ENCODE data around the gene PLEKHA4.
"Not testable (repeated sequence)": the region's sequence is repeated elsewhere in the genome, so short reads cannot be mapped to it uniquely, and the experiment has no call there.

The PLEKHA4 gene

DNA sequence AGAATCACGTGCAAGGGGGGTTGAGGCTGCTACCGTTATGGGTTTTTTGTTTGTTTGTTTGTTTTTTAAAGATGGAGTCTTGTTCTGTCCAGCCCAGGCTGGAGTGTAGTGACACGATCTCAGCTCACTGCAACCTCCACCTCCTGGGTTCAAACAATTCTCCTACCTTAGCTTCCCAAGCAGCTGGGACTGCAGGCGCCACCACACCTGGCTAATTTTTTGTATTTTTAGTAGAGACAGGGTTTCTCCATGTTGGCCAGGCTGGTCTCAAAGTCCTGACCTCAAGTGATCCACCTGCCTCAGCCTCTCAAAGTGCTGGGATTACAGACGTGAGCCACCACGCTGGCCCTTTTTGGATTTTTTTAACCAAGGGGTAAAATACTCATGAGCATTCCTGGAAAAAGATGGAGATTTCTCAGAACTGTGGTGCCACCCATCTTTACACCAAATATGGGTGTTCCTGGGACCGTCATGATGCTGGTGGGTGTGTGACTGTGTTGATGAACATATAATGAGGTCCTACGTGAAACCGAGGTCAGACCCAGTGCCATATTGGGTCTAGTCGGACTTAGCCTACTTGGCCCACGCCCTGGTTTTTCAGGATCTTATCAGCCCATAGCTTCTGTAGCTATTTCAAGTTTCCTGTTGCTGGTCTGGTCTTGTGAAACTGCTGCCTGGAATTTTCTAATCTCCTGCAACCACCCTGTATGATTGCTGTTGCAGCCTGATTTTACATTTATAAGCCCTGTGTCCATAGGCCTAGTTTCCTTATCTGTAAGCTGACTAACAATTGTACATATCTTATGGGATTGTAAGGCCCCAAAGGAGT lies 10.0 kb upstream of the PLEKHA4 start:
- Histone ChIP-seq H3K9me3 (replicated peaks; ENCODE audit: insufficient read depth, low read length) (no peaks in the 10 kb centered on the region), H3K4me3 (ENCODE audit: low read length) (no peak overlapping the region), H2AFZ (ENCODE audit: low read length) (no peak overlapping the region), H3K4me1 (ENCODE audit: low read length) (peaks cover 17% of the 10 kb centered on the region; the same call in 1 of the 2 replicates), H3K27me3 (replicated peaks; ENCODE audit: insufficient read depth, low read length) (no peaks in the 10 kb centered on the region), H3K9me2 (replicated peaks; ENCODE audit: insufficient read depth, low read length) (no peaks in the 10 kb centered on the region), H3K79me2 (ENCODE audit: low read length) (peaks cover 19% of the 10 kb centered on the region), H3K36me3 (replicated peaks; ENCODE audit: insufficient read depth, low read length) (no peaks in the 10 kb centered on the region), H3K9ac (ENCODE audit: low read length) (no peak overlapping the region), H3K27ac (ENCODE audit: low read length) (no peak overlapping the region), H4K20me1 (ENCODE audit: insufficient read depth, low read length) (no peaks in the 10 kb centered on the region), H3K4me2 (ENCODE audit: low read depth, low read length) (no peak overlapping the region), H3F3A (ENCODE audit: insufficient read depth, low read length) (peaks cover 28% of the 10 kb centered on the region)
- TF ChIP-seq EZH2 (optimal IDR thresholded peaks at IDR 0.05; ENCODE audit: low read depth, low read length) (no peak), EZH2phosphoT487 (IDR thresholded peaks at IDR 0.05; ENCODE audit: low read length) (no peak)
- TF ChIP-seq, protein P1, sequence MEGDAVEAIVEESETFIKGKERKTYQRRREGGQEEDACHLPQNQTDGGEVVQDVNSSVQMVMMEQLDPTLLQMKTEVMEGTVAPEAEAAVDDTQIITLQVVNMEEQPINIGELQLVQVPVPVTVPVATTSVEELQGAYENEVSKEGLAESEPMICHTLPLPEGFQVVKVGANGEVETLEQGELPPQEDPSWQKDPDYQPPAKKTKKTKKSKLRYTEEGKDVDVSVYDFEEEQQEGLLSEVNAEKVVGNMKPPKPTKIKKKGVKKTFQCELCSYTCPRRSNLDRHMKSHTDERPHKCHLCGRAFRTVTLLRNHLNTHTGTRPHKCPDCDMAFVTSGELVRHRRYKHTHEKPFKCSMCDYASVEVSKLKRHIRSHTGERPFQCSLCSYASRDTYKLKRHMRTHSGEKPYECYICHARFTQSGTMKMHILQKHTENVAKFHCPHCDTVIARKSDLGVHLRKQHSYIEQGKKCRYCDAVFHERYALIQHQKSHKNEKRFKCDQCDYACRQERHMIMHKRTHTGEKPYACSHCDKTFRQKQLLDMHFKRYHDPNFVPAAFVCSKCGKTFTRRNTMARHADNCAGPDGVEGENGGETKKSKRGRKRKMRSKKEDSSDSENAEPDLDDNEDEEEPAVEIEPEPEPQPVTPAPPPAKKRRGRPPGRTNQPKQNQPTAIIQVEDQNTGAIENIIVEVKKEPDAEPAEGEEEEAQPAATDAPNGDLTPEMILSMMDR (IDR thresholded peaks at IDR 0.05; ENCODE audit: low read length): no peak
- DNase-seq: no peak

DNA sequence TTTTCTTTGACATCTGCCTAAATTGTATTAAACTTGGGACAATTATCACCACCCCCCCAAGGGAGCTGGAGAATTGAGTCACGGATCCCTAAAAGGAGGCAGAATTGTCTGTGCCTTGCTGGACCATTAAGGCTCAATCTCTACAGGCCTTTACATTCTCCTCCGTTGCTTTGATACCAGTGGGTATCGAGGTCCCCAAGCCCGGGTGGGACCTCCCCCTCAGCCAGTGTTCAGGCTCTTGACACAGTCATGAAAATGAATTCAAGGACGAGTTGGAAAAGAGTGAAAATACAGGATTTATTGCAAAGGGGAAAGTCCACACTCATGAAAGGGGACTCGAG lies 9.4 kb upstream of the PLEKHA4 start:
- no peak for DNase-seq
- Histone ChIP-seq H3K36me3 (replicated peaks; ENCODE audit: insufficient read depth, low read length) (no peaks in the 10 kb centered on the region), H3F3A (ENCODE audit: insufficient read depth, low read length) (peaks cover 32% of the 10 kb centered on the region), H3K4me1 (ENCODE audit: low read length) (peaks cover 18% of the 10 kb centered on the region; the same call in 1 of the 2 replicates), H4K20me1 (ENCODE audit: insufficient read depth, low read length) (no peaks in the 10 kb centered on the region), H3K9me3 (replicated peaks; ENCODE audit: insufficient read depth, low read length) (no peaks in the 10 kb centered on the region), H3K9me2 (replicated peaks; ENCODE audit: insufficient read depth, low read length) (no peaks in the 10 kb centered on the region), H3K79me2 (ENCODE audit: low read length) (peaks cover 25% of the 10 kb centered on the region), H3K4me3 (ENCODE audit: low read length) (no peak overlapping the region), H3K4me2 (ENCODE audit: low read depth, low read length) (no peak overlapping the region), H3K9ac (ENCODE audit: low read length) (no peak overlapping the region), H3K27ac (ENCODE audit: low read length) (no peak overlapping the region), H2AFZ (ENCODE audit: low read length) (no peak overlapping the region), H3K27me3 (replicated peaks; ENCODE audit: insufficient read depth, low read length) (no peaks in the 10 kb centered on the region)
- TF ChIP-seq EZH2 (optimal IDR thresholded peaks at IDR 0.05; ENCODE audit: low read depth, low read length): no peak
- no peak for TF ChIP-seq EZH2phosphoT487 (IDR thresholded peaks at IDR 0.05; ENCODE audit: low read length)

DNA sequence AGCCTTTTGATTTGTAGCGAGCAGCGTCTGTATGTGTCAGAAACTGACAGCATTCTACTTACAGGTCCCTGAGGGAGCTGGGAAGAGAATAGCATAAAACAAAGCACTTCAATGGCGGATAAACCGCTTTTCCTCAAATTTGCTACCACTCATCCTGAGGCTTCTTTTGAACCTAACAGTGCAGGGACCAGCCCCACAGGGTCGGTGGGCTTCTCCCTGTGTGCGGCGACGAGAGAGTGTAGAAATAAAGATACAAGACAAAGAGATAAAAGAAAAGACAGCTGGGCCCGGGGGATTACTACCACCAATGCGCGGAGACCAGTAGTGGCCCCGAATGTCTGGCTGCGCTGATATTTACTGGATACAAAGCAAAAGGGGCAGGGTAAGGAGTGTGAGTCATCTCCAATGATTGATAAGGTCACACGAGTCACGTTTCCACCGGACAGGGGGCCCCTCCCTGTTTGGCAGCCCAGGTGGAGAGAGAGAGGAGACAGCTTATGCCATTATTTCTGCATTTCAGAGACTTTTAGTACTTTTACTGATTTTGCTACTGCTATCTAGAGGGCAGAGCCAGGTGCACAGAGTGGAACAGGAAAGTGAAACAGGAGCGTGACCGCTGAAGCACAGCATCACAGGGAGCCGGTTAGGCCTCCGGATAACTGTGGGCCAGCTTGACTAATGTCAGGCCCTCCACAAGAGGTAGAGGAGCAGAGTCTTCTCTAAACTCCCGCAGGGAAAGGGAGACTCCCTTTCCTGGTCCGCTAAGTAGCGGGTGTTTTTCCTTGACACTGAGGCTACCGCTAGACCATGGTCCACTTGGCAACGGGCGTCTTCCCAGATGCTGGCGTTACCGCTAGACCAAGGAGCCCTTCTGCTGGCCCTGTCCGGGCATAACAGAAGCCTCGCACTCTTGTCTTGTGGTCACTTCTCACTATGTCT lies 7.9 kb upstream of the PLEKHA4 start:
- H3K27me3 ChIP-seq (replicated peaks; ENCODE audit: insufficient read depth, low read length); H4K20me1 ChIP-seq (ENCODE audit: insufficient read depth, low read length); H3K9me3 ChIP-seq (replicated peaks; ENCODE audit: insufficient read depth, low read length); H3K36me3 ChIP-seq (replicated peaks; ENCODE audit: insufficient read depth, low read length); H2AFZ ChIP-seq (ENCODE audit: low read length); H3K9me2 ChIP-seq (replicated peaks; ENCODE audit: insufficient read depth, low read length): not testable (repeated sequence)
- Histone ChIP-seq H3K4me3 (ENCODE audit: low read length) (peak overlapping the region; percentile 94), H3K4me2 (ENCODE audit: low read depth, low read length) (peak overlapping the region; percentile 92), H3K4me1 (ENCODE audit: low read length) (peaks cover 18% of the 10 kb centered on the region; the same call in 1 of the 2 replicates), H3K9ac (ENCODE audit: low read length) (peak overlapping the region; percentile 99), H3K79me2 (ENCODE audit: low read length) (peaks cover 31% of the 10 kb centered on the region), H3K27ac (ENCODE audit: low read length) (peak overlapping the region; percentile 96), H3F3A (ENCODE audit: insufficient read depth, low read length) (peaks cover 38% of the 10 kb centered on the region)
- peak; percentile 70 for DNase-seq

DNA sequence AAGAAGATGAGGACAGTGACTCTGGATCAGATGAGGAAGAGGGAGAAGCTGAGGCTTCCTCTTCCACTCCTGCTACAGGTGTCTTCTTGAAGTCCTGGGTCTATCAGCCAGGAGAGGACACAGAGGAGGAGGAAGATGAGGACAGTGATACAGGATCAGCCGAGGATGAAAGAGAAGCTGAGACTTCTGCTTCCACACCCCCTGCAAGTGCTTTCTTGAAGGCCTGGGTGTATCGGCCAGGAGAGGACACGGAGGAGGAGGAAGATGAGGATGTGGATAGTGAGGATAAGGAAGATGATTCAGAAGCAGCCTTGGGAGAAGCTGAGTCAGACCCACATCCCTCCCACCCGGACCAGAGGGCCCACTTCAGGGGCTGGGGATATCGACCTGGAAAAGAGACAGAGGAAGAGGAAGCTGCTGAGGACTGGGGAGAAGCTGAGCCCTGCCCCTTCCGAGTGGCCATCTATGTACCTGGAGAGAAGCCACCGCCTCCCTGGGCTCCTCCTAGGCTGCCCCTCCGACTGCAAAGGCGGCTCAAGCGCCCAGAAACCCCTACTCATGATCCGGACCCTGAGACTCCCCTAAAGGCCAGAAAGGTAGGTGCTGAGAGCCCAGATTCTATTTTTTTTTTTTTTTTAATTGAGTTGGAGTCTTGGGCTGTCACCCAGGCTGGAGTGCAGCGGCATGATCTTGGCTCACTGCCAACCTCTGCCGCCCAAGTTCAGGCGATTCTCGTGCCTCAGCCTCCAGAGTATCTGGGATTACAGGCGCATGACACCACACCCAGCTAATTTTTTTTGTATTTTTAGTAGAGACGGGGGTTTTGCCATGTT lies 6.1 kb upstream of the PLEKHA4 start:
- H3K79me2 ChIP-seq (ENCODE audit: low read length): peaks cover 31% of the 10 kb centered on the region
- peaks cover 38% of the 10 kb centered on the region for H3F3A ChIP-seq (ENCODE audit: insufficient read depth, low read length)
- no peaks in the 10 kb centered on the region for H4K20me1 ChIP-seq (ENCODE audit: insufficient read depth, low read length)
- H3K9me2 ChIP-seq (replicated peaks; ENCODE audit: insufficient read depth, low read length): no peaks in the 10 kb centered on the region
- H2AFZ ChIP-seq (ENCODE audit: low read length): no peak overlapping the region
- no peaks in the 10 kb centered on the region for H3K27me3 ChIP-seq (replicated peaks; ENCODE audit: insufficient read depth, low read length)
- H3K9me3 ChIP-seq (replicated peaks; ENCODE audit: insufficient read depth, low read length): no peaks in the 10 kb centered on the region
- H3K9ac ChIP-seq (ENCODE audit: low read length): peak overlapping the region; percentile 99
- peak overlapping the region; percentile 94 for H3K4me3 ChIP-seq (ENCODE audit: low read length)
- H3K4me1 ChIP-seq (ENCODE audit: low read length): peaks cover 18% of the 10 kb centered on the region; the same call in 1 of the 2 replicates
- no peaks in the 10 kb centered on the region for H3K36me3 ChIP-seq (replicated peaks; ENCODE audit: insufficient read depth, low read length)
- DNase-seq: peak; percentile 36
- peak overlapping the region; percentile 96 for H3K27ac ChIP-seq (ENCODE audit: low read length)
- TF ChIP-seq EZH2 (optimal IDR thresholded peaks at IDR 0.05; ENCODE audit: low read depth, low read length) (no peak), EZH2phosphoT487 (IDR thresholded peaks at IDR 0.05; ENCODE audit: low read length) (no peak)
- TF ChIP-seq, protein P1 (IDR thresholded peaks at IDR 0.05; ENCODE audit: low read length): no peak
- peak overlapping the region; percentile 92 for H3K4me2 ChIP-seq (ENCODE audit: low read depth, low read length)

Measured in MM.1S (cell line).